Ovary (tissue), 10 donors: Measurements from ENCODE around the gene TXN2. TPM values are rescaled to one million over a fixed set of nuclear protein-coding genes. Genes with fewer than 3 reads are reported as not detected.

Experiments
- DNase-seq, 5 donors: peaks; one replicate each; pipeline ENCODE4 v3.0.0-alpha.2; 2019 to 2020
- H3K27ac ChIP-seq, 2 donors: fragments of 200-600 bp; one replicate each; pipeline versions ENCODE4 v1.5.1 to v1.8.0; 2019 to 2022
- H3K27me3 ChIP-seq: fragments of 200-600 bp; one replicate; pipeline ENCODE4 v1.8.0; 2022
- H3K36me3 ChIP-seq: fragments of 200-600 bp; sonication (generic); one replicate; pipeline ENCODE4 v1.5.1; 2019
- H3K4me1 ChIP-seq: one replicate; pipeline ENCODE4 v1.8.1; 2013; ENCODE audit warnings: mild to moderate bottlenecking, moderate library complexity; ENCODE audit not compliant: insufficient read depth
- H3K4me3 ChIP-seq: fragments of 200-600 bp; sonication (generic); one replicate; pipeline ENCODE4 v1.5.1; 2017
- H3K9me3 ChIP-seq, 2 donors: fragments of 200-600 bp in 1 of 2; sonication (generic) in 1 of 2; one replicate each; pipeline versions ENCODE4 v1.5.1 to v1.8.1; 2013 to 2019; ENCODE audit warnings: mild to moderate bottlenecking in 1 of 2, moderate library complexity in 1 of 2
- CTCF ChIP-seq, 3 donors: fragments of 450-650 bp in 2 of 3; fragments of 200-600 bp in 1 of 3; IDR thresholded peaks; one replicate each; pipeline versions ENCODE4 v1.5.1 to v1.8.0; 2016 to 2022; ENCODE audit warnings: antibody characterized with exemption in 3 of 3, mild to moderate bottlenecking in 1 of 3
- EP300 ChIP-seq: sonication (generic); formaldehyde crosslinking; IDR thresholded peaks from one replicate; pipeline ENCODE4 v1.6.1; 2017; ENCODE audit warnings: antibody characterized with exemption
- POLR2A ChIP-seq: fragments of 450-650 bp; IDR thresholded peaks from one replicate; pipeline ENCODE4 v1.6.1; 2017; ENCODE audit warnings: antibody characterized with exemption, mild to moderate bottlenecking, moderate library complexity
- WGBS, 3 donors: extraction: QIAGEN DNeasy Blood & Tissue Kit in 1 of 3; methylation state at CpG; one replicate each; pipeline versions ENCODE4 v1.1.5 to v1.1.7; 2013 to 2017; 5-methylcytosine and 5-hydroxymethylcytosine counted together
- intact Hi-C, 4 donors: fragments of 100-400 bp; cut with DNase I; formaldehyde crosslinking; loops; one replicate each; pipeline versions ENCODE4 v1.11.0 to v1.15.1; 2022 to 2023
- long read RNA-seq, 3 donors: library from polyadenylated mRNA in 2 of 3; unstranded in 2 of 3; transcript quantifications; one replicate each; pipeline ENCODE4 v2.0.0 and lab custom pipeline, GENCODE V29; 2021 to 2026
- polyA plus RNA-seq, 2 donors: library from polyadenylated mRNA; stranded (reverse); fragments of 200-250 nt in 1 of 2; fragments of 350-450 nt in 1 of 2; fragmentation: Illumina TruSeq in 1 of 2; extraction: RNeasy Lipid Tissue Mini Kit (QIAGEN cat#74804) in 1 of 2; gene quantifications; one replicate each; pipeline ENCODE4 v1.2.3, GENCODE V29; 2013 to 2014
- total RNA-seq, 7 donors: library from RNA; depleted of rRNA in 2 of 7; stranded (reverse); fragments of >200 nt in 2 of 7; fragmentation: NEBNext Ultra II Directional in 3 of 7; extraction: Animal tissue kit (Norgen Biotek cat#: 25700) in 3 of 7; gene quantifications; one replicate each; pipeline versions ENCODE4 v1.1.0 to v1.2.4, GENCODE V29; 2016 to 2023
- donor health status: DM: no; HTN: no; CAD: no; lungs with moderate emphysema.
- donor health status: DM: no; HTN: no; CAD: no.
- donor health status: Bipolar disorder and iron deficiency.
- donor health status: DM: yes; HTN: yes; CAD: no.
- donor health status: DM: no; HTN: no; CAD: no.
- donor health status: DM: yes; HTN: yes; CAD: no.

The TXN2 gene
- 10 to 100 TPM; 60.9 to 93.7 (median 78.2) TPM for total RNA-seq
- 100 to 1,000 TPM in 1 of 2 donors, 10 to 100 TPM in 1; 87.4 to 118 TPM for polyA plus RNA-seq
- long read RNA-seq, donor 1, transcript TXN2-204 (4 exons, 1,280 nt) = minor isoform, 8 of 345 reads
- long read RNA-seq, donor 1, transcript TXN2-202 (4 exons, 912 nt) = minor isoform, 16 of 345 reads
- long read RNA-seq, donor 1, transcript TXN2-201 (4 exons, 1,736 nt) = major isoform, 267 of 345 reads
- long read RNA-seq, donor 1, partial matches to known transcripts = 37 of 345 reads
- long read RNA-seq, donor 1, other reads (novel, unspliced or antisense) = 16 of 345 reads
- long read RNA-seq, donor 2, transcript TXN2-201 (4 exons, 1,736 nt) = major isoform, 55 of 73 reads
- long read RNA-seq, donor 2, partial matches to known transcripts = 16 of 73 reads
- long read RNA-seq, donor 2, other reads (novel, unspliced or antisense) = 0 of 73 reads
- long read RNA-seq, donor 3, transcript TXN2-202 (4 exons, 912 nt) = minor isoform, 5 of 185 reads
- long read RNA-seq, donor 3, transcript TXN2-201 (4 exons, 1,736 nt) = major isoform, 120 of 185 reads
- long read RNA-seq, donor 3, partial matches to known transcripts = 40 of 185 reads
- long read RNA-seq, donor 3, other reads (novel, unspliced or antisense) = 15 of 185 reads

GRCh38 chr22:36481393-36482168 lies at the start of gene TXN2:
Gene TXN2, minus strand, starts transcription at chr22:36481640. Its CDS starts 803 bp downstream, at chr22:36480837.
- WGBS, 3 donors = 0 to 1% (median 0%) methylated on average over 61 to 62 of the region's 62 CpGs

GRCh38 chr22:36528795-36529751 lies 47.6 kb upstream of the TXN2 start, which contains the start of gene EIF3D:
Gene EIF3D, minus strand, starts transcription at chr22:36529166. Its CDS starts 3,045 bp downstream, at chr22:36526121.
- peak; percentile 97 to 99 (median 98) for DNase-seq

More at GRCh38 chr22:36481393-36482168, at the start of gene TXN2:
- Histone ChIP-seq H3K36me3 (no peaks in the 10 kb centered on the region), H3K4me3 (peak within 1 kb of the TSS; percentile 91), H3K9me3 (no peaks in the 10 kb centered on the region), H3K4me1 (peaks cover 3% of the 10 kb centered on the region), H3K27me3 (no peaks in the 10 kb centered on the region), H3K27ac (peak within 1 kb of the TSS; percentile 71 to 99)
- intact Hi-C loops = no loop called here
- peak; percentile 96 to 98 (median 98) for DNase-seq
- TF ChIP-seq POLR2A = peak; percentile 81
- TF ChIP-seq EP300 = no peak
- TF ChIP-seq CTCF (IDR thresholded peaks at IDR 0.05) = peak in 1 of 3 donors; percentile 4

GRCh38 chr22:36528341-36528740 lies 46.9 kb upstream of the TXN2 start:
- peak overlapping the region; percentile 59 to 93 for H3K27ac ChIP-seq
- TF ChIP-seq EP300 (no peak), POLR2A (no peak), CTCF (IDR thresholded peaks at IDR 0.05) (no peak)
- no peaks in the 10 kb centered on the region for H3K27me3 ChIP-seq
- intact Hi-C loops = no loop called here
- no peaks in the 10 kb centered on the region for H3K4me1 ChIP-seq
- DNase-seq = peak in 1 of 5 donors; percentile 30
- H3K4me3 ChIP-seq = peak overlapping the region; percentile 88
- 2 to 3% (median 2%) methylated on average over 8 of the region's 8 CpGs for WGBS, 3 donors
- no peaks in the 10 kb centered on the region for H3K36me3 ChIP-seq
- H3K9me3 ChIP-seq = no peaks in the 10 kb centered on the region

More at GRCh38 chr22:36528795-36529751, 47.6 kb upstream of the TXN2 start, which contains the start of gene EIF3D:
- no peaks in the 10 kb centered on the region for H3K36me3 ChIP-seq
- H3K27ac ChIP-seq = peak within 1 kb of the TSS; percentile 59 to 93
- intact Hi-C loops = no loop called here
- no peaks in the 10 kb centered on the region for H3K9me3 ChIP-seq
- peak within 1 kb of the TSS; percentile 88 for H3K4me3 ChIP-seq
- peak in 1 of 3 donors; percentile 11 for TF ChIP-seq CTCF (IDR thresholded peaks at IDR 0.05)
- peak; percentile 79 for TF ChIP-seq POLR2A
- TF ChIP-seq EP300 = peak; percentile 31
- 0% methylated on average over 82 of the region's 82 CpGs for WGBS, 3 donors
- H3K4me1 ChIP-seq = no peaks in the 10 kb centered on the region
- H3K27me3 ChIP-seq = no peaks in the 10 kb centered on the region
